RKO (cell line): ENCODE measurements around the gene NOTCH2.
"Not testable (repeated sequence)": the region's sequence is repeated elsewhere in the genome, so short reads cannot be mapped to it uniquely, and the experiment has no call there.

Experiments
- DNase-seq: peaks from one replicate; pipeline ENCODE4 v3.0.0-alpha.2; 2016; ENCODE audit warnings: low spot score

The NOTCH2 gene

DNA sequence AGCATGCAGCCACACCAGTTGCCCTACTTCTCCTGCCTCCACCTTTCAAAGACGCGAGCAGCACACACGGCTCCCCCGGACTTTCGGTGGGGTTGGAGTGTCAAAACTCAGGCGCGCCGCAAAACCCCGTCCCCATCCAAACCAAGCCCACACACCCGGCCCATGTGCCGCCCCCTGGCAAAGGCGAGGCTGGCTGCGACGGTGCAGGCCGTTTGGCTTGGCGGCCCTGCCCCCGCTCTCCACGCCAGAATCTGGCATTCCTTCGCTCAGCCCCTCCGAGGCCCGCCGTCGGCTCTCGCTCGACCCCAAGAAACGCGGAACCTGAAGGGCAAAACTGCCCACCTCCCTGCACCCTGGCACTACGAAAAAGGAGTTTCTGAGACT, 787 bp downstream of the NOTCH2 start:
- DNase-seq: not testable (repeated sequence)

DNA sequence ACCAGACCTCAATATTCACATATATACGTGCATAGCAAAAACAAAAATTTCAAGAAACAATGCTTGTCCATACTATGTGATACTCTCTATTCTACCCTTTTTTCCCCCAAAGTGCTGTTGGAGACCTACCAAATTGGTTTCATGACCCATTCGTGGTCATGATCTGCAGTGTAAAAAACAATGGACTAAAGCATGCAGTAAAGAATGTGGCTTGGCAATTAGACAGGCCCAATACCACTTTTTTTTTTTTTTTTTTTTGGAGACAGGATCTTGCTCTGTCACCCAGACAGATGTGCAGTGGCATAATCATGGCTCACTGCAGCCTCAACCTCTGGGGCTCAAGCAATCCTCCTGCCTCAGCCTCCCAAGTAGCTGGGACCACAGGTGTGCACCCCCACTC, 21.3 kb downstream of the NOTCH2 start:
- DNase-seq: not testable (repeated sequence)

DNA sequence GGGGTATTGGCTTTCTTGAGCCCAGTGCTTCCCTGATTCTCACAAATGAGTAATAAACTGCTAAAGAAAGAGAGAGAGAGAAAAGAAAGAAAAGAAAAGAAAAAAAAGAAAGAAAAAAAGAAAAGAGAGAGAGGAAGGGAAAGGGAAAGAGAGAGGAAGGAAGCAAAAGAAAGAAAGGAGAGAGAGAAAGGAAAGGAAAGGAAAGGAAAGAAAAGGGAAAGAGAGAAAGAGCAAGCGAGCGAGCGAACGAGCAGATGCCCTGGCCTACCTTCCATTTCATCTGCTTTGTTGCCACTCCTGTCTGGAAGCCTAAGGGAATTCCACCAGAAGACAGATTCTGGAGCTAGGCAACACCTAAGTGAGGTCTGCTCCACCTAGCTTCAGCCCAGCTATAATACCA, 27.7 kb downstream of the NOTCH2 start:
- not testable (repeated sequence) for DNase-seq

DNA sequence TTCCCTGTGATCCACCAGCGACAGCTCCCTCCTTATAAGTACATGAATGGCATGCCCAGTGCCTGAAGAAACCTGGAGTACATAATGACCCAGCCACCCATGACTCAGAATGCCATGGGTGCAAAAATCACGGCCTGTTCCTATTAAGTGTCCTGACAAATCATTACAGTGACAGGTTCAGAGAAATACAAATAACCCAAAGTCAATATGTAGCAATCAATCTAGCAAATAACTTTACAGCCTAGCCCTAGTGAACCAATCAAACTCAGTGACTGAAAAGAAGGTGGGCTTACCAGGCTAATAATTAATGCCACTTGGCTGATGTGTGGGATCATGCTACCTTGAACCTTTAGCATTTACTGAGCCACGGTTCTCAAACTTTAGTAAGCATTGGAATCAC, 37.2 kb downstream of the NOTCH2 start:
- DNase-seq: not testable (repeated sequence)

DNA sequence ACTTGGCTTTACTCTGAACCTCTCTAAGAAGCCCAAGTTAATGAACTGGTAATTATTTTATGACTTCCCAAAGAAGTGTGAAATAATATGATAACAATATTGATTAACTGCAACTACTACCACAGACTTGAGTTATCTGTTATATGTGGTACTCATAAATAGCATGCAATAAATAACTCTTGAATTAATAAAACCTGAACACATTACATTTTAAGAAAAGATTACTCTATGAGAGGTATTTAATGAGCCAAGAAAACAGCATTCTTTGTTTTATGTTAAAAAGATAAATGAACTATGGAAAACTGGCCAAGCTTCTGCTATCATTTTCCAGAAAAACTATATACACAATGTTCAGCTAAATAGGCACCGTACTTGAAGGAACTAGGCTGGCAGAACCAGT, 45.7 kb downstream of the NOTCH2 start:
- not testable (repeated sequence) for DNase-seq

DNA sequence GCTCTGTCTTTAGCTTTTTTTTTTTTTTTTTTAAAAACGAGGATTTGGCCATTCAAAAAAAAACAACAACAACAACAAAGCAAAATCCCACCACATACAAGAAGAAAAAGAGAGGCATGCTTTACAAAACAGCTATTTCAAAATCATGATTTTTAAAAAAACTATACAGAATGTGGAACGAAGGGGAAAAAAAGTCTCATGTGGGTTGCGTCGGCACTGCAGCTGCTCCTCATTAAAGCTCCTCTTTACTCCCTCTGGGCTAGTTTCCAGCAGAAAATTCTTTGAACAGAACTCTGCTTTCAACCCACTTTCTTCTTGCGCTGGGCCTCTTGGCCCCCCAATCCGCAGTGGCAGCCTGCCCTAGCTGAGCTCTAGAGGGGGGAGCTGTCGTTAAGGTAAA, 54.5 kb downstream of the NOTCH2 start:
- not testable (repeated sequence) for DNase-seq

DNA sequence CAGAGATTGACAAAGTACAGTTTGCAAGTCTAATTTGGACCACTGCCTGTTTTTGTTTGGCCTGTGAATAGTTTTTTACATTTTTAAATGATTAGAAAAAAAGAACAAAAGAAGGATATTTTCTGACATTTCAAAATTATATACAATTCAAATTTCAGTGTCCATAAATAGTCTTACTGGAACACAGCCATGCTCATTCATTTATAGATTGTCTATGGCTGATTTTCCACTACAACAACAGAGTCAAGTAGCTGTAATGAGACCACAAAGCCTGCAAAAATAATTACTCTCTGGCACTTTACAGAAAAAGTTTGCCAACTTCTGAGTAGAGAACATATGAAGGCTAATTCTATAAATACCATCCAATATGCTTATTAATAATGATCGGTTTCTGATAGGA, 61.1 kb downstream of the NOTCH2 start:
- DNase-seq: not testable (repeated sequence)

DNA sequence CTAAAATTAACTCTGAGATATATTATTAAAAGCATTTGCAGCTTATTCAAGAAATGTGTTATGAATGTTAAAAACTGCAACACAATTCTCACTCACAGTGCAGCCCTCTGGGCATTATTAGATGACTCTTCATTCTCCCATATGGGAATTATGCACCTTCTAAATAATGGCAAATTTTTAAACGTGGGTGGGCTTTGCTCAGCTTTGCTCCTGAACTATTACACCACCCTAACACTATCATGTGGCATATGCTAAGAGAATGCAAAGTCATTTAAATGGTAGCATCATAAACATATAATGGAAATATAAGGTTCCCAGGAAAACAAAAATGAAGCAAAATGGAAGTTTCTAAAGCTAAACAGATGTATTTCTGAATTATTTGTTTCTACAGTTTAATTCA, 61.6 kb downstream of the NOTCH2 start:
- not testable (repeated sequence) for DNase-seq

DNA sequence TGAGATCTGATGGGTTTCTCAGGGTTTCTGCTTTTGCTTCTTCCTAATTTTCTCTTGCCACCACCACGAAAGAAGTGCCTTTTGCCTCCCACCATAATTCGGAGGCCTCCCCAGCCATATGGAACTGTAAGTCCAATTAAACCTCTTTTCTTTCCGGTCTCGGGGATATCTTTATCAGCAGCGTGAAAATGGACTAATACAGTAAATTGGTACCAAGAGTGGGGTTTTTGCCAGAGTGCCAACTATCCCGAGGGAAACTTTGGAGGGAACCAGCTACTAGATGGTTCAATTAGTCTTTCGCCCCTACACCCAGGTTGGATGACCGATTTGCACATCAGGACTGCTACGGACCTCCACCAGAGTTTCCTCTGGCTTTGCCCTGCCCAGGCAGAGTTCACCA, 68.4 kb downstream of the NOTCH2 start:
- DNase-seq: not testable (repeated sequence)

DNA sequence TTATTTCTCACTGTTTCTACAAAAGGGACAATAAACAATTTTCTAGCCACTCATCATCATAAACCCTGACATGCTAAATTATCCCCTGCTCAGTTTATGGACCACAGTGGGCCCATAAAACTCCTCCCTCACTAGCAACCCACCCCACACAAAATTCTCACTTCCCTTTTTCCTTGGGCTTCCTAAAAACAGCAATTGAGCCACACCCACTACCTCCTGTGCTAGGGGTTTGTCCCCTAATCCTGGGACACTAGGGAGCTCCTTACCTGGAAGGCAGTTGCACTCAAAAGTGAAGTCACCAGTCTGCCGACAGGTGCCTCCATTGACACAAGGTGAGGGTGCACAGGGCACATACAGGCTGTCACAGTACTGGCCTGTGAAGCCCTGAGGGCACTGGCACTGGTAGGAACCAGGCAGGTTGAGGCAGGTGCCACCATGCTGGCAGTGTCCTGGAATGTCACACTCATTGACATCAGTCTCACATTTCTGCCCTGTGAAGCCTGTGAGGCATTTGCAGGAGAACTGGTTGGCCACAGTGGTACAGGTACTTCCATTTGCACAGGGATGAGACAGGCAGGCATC, 72.6 kb downstream of the NOTCH2 start:
- DNase-seq: not testable (repeated sequence)

DNA sequence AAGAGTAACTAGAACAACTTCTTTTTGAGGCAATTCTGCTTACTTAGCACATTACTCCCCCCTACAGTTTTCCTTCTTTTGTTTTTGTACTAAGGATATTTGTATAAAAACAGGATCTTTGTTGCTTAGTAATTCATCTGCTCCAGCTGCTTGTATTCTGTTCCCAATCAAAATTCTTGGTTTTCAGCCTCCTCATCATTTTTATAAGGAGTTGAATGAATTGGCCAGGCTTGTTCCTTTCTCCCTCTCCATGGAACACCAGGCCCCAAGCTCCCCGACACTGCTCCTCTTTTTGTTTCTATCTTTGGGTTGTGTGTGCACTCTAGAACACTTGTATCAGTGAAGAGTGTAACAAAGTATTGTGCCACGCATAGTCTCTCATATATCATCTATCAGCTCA, 73.5 kb downstream of the NOTCH2 start:
- not testable (repeated sequence) for DNase-seq

DNA sequence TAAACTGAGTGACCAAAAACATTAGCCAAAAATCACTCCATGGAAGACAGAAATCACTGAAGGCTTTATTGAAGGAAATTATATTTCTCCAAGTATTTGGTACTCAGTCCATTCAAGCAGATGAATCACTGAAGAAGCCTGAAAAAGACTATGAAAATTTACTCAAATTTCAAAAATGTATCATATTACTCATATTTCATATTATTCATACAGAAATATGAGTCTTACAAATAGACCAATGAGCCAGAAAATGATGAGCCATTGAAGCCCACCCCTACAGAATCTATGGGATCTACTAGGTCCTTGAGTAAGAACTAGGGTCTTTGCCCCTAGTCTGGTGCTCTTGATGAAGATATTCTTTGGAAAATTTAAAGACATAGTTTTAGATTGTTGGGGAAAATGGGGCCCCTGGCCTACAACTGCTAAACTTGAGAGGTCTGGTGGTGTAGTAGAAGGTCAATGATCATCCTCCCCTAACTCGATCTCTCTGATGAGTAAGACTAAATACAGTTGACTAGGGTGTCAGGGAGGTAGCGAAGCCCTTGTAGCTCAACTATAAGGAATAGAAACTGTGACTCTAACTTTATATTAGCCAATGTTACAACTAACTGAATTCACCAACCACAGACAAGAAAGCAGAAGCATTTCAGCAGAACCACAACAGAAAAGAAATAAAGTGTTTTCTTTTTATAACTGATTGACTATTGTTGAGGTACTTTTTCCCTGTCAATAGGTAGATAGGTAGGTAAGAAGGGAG, 81.0 kb downstream of the NOTCH2 start:
- DNase-seq: peak; percentile 68

DNA sequence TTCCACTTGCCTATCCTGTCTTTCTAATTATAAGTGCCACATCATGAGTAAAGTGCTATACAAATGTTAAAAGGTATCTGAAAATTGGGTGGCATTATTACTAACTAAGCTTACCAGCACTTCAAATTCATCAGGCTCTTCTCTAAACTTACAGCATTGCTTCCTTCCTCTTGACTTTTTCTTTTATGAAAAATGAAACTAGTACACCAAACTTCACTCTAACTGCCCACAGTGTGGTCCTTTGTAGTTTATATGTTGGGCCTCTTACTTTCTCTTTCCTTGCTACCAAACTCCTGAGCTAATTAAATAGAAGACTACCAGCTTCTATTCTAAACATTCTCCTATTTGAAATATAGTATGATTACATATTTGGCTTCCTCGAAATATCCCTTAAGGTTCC, 81.8 kb downstream of the NOTCH2 start:
- DNase-seq: no peak

DNA sequence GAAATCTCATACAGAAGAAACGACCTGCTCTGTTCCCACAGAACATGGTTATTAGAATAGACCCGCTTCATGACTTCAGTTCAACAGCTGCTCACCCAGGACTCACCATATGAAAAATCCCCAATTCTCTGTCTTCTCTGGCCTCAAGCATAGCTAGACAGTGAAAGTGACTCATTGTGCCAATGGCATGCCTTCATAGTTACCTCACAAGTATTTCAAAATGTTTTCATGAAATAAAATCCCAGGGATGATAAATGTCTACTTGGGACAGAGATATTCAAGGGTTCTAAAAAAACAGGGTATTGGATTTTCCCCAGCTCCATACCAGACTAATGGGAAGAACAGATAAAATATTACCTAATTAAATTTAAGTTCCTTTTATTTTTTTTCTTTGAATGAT, 82.3 kb downstream of the NOTCH2 start:
- DNase-seq: peak; percentile 75

DNA sequence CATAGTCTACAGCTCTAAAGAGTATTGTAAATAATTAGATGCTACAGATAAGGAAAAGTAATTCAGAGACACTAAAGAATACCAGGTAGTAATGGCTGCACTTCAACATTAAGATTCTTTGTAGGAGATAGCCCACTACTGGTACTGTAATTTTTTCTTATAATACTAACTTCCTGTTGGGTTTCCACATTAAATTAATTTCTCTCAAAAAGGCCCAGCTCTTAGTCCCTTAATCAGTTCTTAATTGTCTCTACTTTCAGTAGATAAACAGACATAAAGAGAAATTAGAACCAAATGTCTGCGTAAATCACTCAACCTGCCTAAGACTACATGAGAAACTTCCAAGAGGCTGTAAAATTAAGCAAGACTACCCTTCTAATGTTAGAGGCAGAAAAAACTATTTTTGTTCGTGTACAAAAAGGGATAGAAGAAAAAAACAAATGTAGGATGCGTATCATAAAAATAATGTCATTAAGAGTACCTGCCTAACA, 83.4 kb downstream of the NOTCH2 start:
- no peak for DNase-seq

DNA sequence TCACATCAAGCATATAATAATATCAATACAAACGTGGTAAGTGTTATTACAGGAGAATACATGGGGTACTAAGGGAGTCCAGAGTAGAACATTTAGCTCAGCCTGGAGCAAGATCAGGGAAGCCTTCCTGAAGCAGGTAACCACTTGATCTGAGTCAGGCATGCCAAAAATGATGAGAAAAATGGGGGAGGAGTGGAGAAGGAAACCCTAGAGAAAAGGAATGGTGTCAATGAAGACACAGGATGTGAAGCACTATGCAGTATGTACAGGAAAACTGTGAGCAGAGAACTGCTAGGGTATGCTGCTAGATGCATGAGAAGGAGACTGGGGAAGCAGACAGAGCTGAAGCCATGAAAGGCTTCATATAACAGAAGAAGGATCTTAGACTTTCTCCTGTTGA, 84.7 kb downstream of the NOTCH2 start:
- DNase-seq: no peak

DNA sequence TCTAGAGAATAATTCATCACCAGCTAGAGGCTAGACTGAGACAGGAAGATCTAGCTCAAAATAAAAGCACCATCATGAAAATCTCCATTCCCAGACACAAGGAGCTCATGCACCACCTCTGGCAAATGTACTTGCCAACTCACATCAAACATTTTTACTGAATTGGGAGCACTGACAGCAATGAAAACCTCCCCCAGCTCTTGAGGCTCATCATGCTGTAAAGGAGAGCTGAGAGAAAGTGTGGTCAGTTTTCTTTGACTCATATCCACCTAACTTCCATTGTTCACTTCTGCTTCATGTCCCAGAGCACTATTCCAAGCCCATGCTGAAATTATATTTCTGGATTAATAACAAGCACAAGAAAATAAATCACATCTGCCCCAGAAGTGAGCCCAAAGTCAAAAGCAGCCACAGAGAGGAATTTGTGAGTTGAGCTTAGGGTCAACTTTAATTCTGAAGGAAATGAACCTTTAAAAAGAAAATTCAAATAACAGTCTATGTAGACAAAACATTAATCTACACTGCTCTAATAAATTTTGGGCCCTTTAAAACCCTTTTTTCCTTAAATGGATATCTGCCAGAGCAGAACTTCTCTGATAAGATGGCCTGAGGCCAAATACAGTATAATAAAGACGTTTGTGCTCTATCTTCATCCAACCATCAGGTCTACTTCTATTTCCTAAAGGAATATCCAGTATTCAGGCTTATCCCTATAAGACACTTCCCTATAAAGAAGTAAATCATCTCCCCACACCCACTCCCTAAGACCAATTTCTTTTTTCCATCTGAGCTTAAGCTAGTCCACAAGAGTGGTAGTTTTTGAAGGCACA, 87.3 kb downstream of the NOTCH2 start:
- peak; percentile 6 for DNase-seq

DNA sequence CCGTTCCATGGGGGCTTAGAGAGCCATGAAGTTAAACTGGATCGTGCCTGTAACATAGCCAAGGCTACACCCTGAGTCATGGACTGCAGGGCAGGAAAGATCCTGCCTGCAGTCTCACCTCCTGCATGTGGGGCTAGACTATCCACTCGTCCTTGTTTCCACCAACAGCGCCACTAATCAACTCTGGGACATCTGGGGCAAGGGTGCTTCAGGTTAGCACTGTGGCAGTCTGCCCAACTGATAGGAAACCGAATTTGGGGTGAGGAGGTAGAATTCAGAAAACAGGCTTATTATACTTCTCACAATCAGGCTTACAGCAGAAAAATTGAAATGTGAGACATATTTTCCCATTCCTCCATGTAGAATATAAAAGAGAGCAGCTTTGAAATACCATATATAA, 88.0 kb downstream of the NOTCH2 start:
- no peak for DNase-seq

DNA sequence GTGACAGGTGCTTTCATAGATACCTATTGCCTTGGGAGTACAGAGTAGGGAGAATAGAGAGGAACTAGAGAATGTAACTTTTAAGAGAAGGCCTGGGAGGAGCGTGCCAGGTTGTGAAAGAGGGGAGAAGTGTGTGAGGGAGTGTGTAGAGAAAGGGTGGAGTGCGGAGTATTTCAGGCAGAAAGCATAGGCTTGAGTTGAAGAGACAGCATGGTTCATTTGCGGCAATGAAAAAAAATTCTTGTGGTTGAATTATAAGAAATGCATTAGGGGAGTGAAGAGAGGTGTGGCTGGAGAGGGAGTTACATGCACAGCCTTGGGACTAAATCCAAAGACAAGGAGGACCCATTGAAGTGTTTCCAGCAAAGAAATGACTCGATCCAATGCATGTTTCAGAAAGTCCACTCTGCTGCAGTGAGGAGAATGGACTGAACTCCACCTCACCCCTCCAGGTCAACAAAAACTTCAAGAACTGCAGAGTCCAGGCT, 91.4 kb downstream of the NOTCH2 start:
- DNase-seq: no peak

DNA sequence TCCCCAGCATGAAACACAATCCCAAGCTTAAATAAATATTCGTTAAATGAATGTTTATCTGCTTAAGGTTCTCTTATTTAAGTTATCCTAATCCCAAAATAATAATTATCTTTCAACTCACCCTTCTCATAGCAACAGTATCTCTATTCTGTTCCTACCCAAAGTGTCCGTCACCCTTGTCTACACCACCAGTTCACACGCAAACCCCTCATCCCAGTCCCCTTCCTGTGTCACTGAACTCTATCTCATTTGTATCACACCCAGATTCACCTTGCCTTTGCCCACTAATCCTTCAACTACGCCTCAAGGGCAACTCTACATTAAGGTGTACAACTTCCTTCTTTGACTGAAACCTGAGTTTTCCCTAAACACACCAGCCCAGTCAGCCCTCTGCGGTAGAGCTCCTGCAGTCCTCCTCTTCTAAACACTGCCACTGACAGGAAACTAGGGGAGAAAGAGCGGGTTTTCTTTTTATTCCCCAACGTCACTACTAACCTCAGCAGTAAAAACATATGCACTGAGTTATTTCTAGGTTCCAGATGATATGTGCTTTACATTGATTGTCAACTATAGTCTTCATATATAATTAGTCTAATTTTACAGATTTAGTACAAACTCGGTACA, 92.2 kb downstream of the NOTCH2 start:
- not testable (repeated sequence) for DNase-seq

DNA sequence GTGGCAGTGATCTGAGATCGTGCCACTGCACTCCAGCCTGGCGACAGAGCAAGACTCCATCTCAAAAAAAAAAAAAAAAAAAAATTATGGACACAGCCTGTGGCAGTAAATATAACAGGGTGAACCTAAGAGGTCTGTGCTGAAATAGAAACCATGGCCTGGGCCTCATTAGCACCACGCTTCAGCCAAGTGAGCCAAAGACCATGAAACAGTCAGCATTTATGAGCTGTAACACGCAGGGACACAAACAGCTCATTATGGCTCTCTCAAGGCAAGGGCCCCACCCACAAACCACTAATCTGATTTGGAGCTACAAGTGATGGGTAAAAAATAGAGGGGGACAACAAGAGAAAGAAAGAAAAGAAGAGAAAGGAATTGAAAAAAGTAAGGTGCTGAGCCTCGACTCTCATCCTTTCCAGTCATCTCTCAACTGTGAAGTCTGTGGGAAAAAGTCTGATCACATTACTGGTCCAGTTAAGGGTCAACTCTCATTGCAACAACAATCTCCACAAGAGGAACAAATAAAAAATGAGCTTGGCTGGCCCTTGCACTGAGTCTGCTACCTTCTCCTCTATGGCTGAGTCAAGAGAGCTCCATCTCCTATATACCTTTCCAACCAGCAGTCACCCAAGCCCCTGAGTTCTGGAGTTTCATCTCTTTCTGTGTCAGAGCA, 93.7 kb downstream of the NOTCH2 start:
- DNase-seq: not testable (repeated sequence)

DNA sequence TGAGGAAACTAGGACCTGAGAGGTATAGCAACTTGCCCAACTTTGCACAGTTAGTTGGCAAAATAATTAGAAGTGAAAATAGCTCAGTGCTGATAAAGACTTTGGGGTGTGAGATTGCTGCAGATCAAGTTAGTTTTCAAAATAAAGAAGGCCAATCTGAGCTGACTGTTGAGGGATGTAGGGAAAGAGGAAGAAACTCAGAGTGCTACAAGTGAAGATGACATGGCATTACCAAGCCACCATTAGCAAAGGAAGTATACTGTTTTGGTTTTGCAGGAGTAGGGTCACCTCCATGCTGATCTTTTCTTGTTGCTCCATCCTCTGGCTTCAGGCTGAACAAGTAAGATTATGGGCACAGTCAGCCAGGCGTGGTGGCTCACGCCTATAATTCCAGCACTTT, 94.5 kb downstream of the NOTCH2 start:
- no peak for DNase-seq
